Smooth muscle cell (in vitro differentiated cells): ENCODE results near the gene LEKR1. TPM values are rescaled to one million over a fixed set of nuclear protein-coding genes. Genes with fewer than 3 reads are reported as not detected.
A peak's percentile ranks its signal among the peaks of the same experiment; 100 is the strongest.
"Not testable (repeated sequence)": the region's sequence is repeated elsewhere in the genome, so short reads cannot be mapped to it uniquely, and the experiment has no call there.

Experiments
- DNase-seq: peaks from one replicate; lab custom pipeline; 2025; ENCODE audit not compliant: unreplicated experiment; lab: John Stamatoyannopoulos, UW
- H2AFZ ChIP-seq: fragments of 200-600 bp; sonication (generic); 2 replicates; pipeline ENCODE4 v1.6.0; 2016; ENCODE audit warnings: antibody characterized with exemption, low read depth, mild to moderate bottlenecking
- H3F3A ChIP-seq: fragments of 200-600 bp; sonication (generic); 2 replicates; pipeline ENCODE4 v1.6.0; 2017; ENCODE audit warnings: antibody characterized with exemption, low read depth
- H3K27ac ChIP-seq: fragments of 200-600 bp; sonication (generic); 2 replicates; pipeline ENCODE4 v1.5.1; 2016; ENCODE audit warnings: low read depth, mild to moderate bottlenecking
- H3K27me3 ChIP-seq: fragments of 200-600 bp; sonication (generic); 2 replicates; pipeline ENCODE4 v1.6.1; 2016; ENCODE audit warnings: low read depth, mild to moderate bottlenecking
- H3K36me3 ChIP-seq: fragments of 200-600 bp; sonication (generic); 2 replicates; pipeline ENCODE4 v1.5.1; 2016; ENCODE audit warnings: low read depth
- H3K4me1 ChIP-seq: fragments of 200-600 bp; sonication (generic); 2 replicates; pipeline ENCODE4 v1.5.1; 2016; ENCODE audit warnings: low read depth
- H3K4me2 ChIP-seq: fragments of 200-600 bp; sonication (generic); 2 replicates; pipeline ENCODE4 v1.6.0; 2016; ENCODE audit warnings: mild to moderate bottlenecking
- H3K4me3 ChIP-seq: fragments of 200-600 bp; sonication (generic); 2 replicates; pipeline ENCODE4 v1.5.1; 2016; ENCODE audit warnings: mild to moderate bottlenecking
- H3K79me2 ChIP-seq: fragments of 200-600 bp; sonication (generic); 2 replicates; pipeline ENCODE4 v1.6.0; 2016; ENCODE audit warnings: low read depth, mild to moderate bottlenecking
- H3K9ac ChIP-seq: fragments of 200-600 bp; sonication (generic); 2 replicates; pipeline ENCODE4 v1.6.0; 2016; ENCODE audit warnings: low read depth
- H3K9me3 ChIP-seq: fragments of 200-600 bp; sonication (generic); replicated peaks from 2 replicates; pipeline ENCODE4 v1.5.1; 2016; ENCODE audit warnings: low read depth
- H4K20me1 ChIP-seq: fragments of 200-600 bp; sonication (generic); 2 replicates; pipeline ENCODE4 v1.6.0; 2016; ENCODE audit warnings: low read depth
- CTCF ChIP-seq: fragments of 200-600 bp; sonication (generic); IDR thresholded peaks from 2 replicates; pipeline ENCODE4 v1.5.1; 2017; ENCODE audit warnings: borderline replicate concordance, mild to moderate bottlenecking, antibody characterized with exemption; ENCODE audit not compliant: insufficient read depth, poor library complexity, severe bottlenecking
- WGBS: methylation state at CpG from one replicate; pipeline ENCODE4 v1.1.7; 2016; ENCODE audit warnings: low lambda C conversion rate; 5-methylcytosine and 5-hydroxymethylcytosine counted together
- polyA plus RNA-seq: library from polyadenylated mRNA; unstranded; fragments of >200 nt; fragmentation: Nextera tagmentation; extraction: Ambion mirVana; gene quantifications from 2 replicates; pipeline ENCODE4 v1.2.1, GENCODE V29; 2016
- total RNA-seq: library from RNA; depleted of rRNA; stranded (reverse); fragments of >200 nt; gene quantifications from 2 replicates; pipeline ENCODE4 v1.2.3, GENCODE V29; 2014

The LEKR1 gene
- total and polyA plus RNA-seq, 2 experiments from 2014 or later, result 1.3 to 2.3 TPM

GRCh38 chr3:156818273-156818651 is 7.9 kb upstream of the LEKR1 start:
- H3K4me1 ChIP-seq, result peaks cover 15% of the 10 kb centered on the region
- no peaks in the 10 kb centered on the region for H3K27me3 ChIP-seq
- H3K79me2 ChIP-seq, result no peaks in the 10 kb centered on the region
- H3K9me3 ChIP-seq, result no peaks in the 10 kb centered on the region
- WGBS, result 70% methylated on average over 2 of the region's 2 CpGs
- H3K4me3 ChIP-seq, result no peak overlapping the region
- no peak for TF ChIP-seq CTCF
- DNase-seq, result no peak
- H3K4me2 ChIP-seq, result peak overlapping the region; percentile 89
- H3F3A ChIP-seq, result peaks cover 8% of the 10 kb centered on the region
- no peaks in the 10 kb centered on the region for H4K20me1 ChIP-seq
- no peaks in the 10 kb centered on the region for H3K36me3 ChIP-seq
- peak overlapping the region; percentile 98 for H3K9ac ChIP-seq
- no peak overlapping the region for H2AFZ ChIP-seq
- H3K27ac ChIP-seq, result peak overlapping the region; percentile 99

GRCh38 chr3:156818890-156819289 is 7.3 kb upstream of the LEKR1 start:
- no peaks in the 10 kb centered on the region for H4K20me1 ChIP-seq
- H3K36me3 ChIP-seq, result no peaks in the 10 kb centered on the region
- no peaks in the 10 kb centered on the region for H3K9me3 ChIP-seq
- no peak overlapping the region for H2AFZ ChIP-seq
- no peak overlapping the region for H3K4me3 ChIP-seq
- DNase-seq, result no peak
- H3K27me3 ChIP-seq, result no peaks in the 10 kb centered on the region
- H3K4me1 ChIP-seq, result peaks cover 15% of the 10 kb centered on the region
- peak overlapping the region; percentile 98 for H3K9ac ChIP-seq
- WGBS, result 16% methylated on average over 3 of the region's 3 CpGs
- H3K4me2 ChIP-seq, result peak overlapping the region; percentile 89
- H3K27ac ChIP-seq, result peak overlapping the region; percentile 99
- H3F3A ChIP-seq, result peaks cover 8% of the 10 kb centered on the region
- H3K79me2 ChIP-seq, result no peaks in the 10 kb centered on the region
- TF ChIP-seq CTCF, result no peak

GRCh38 chr3:156819842-156820691 is 6.1 kb upstream of the LEKR1 start:
- no peak for TF ChIP-seq CTCF
- 59% methylated on average over 6 of the region's 6 CpGs for WGBS
- Histone ChIP-seq H3K9ac (peak overlapping the region; percentile 66), H3K27me3 (no peaks in the 10 kb centered on the region), H3K27ac (peak overlapping the region; percentile 99), H3F3A (peaks cover 9% of the 10 kb centered on the region), H3K4me1 (peaks cover 15% of the 10 kb centered on the region), H3K4me3 (no peak overlapping the region), H4K20me1 (no peaks in the 10 kb centered on the region), H3K4me2 (peak overlapping the region; percentile 44), H3K9me3 (no peaks in the 10 kb centered on the region), H2AFZ (no peak overlapping the region), H3K36me3 (no peaks in the 10 kb centered on the region), H3K79me2 (no peaks in the 10 kb centered on the region)
- DNase-seq, result no peak

GRCh38 chr3:156820692-156821080 is 5.5 kb upstream of the LEKR1 start:
- Histone ChIP-seq H3K4me2 (peak overlapping the region; percentile 19), H3K4me3 (no peak overlapping the region), H3K36me3 (no peaks in the 10 kb centered on the region), H3K9me3 (no peaks in the 10 kb centered on the region), H2AFZ (no peak overlapping the region), H3K27me3 (no peaks in the 10 kb centered on the region), H3K9ac (peak overlapping the region; percentile 66), H3F3A (peaks cover 11% of the 10 kb centered on the region), H3K27ac (peak overlapping the region; percentile 99), H3K4me1 (peaks cover 15% of the 10 kb centered on the region), H4K20me1 (no peaks in the 10 kb centered on the region), H3K79me2 (no peaks in the 10 kb centered on the region)
- TF ChIP-seq CTCF, result no peak
- DNase-seq, result no peak

- not testable (repeated sequence) for H3K36me3 ChIP-seq, H2AFZ ChIP-seq, H3K9ac ChIP-seq, DNase-seq, H3K27ac ChIP-seq, H3K27me3 ChIP-seq, H3K4me2 ChIP-seq, H4K20me1 ChIP-seq, H3K4me3 ChIP-seq, H3K79me2 ChIP-seq, H3K9me3 ChIP-seq
- Histone ChIP-seq H3F3A (peaks cover 14% of the 10 kb centered on the region), H3K4me1 (peaks cover 14% of the 10 kb centered on the region)
- WGBS, result 98% methylated on average over 32 of the region's 32 CpGs
Measured at GRCh38 chr3:156822626-156823260, 3.4 kb upstream of the LEKR1 start.
